DND-41 (cell line): ENCODE data around the gene ZMPSTE24.
"Not testable (repeated sequence)": the region's sequence is repeated elsewhere in the genome, so short reads cannot be mapped to it uniquely, and the experiment has no call there.

Experiments used
- CTCF ChIP-seq: IDR thresholded peaks from 2 replicates; pipeline ENCODE4 v1.5.1; 2012; ENCODE audit warnings: borderline replicate concordance, low read length, moderate library complexity, mild to moderate bottlenecking; ENCODE audit not compliant: poor library complexity, severe bottlenecking; ENCODE audit errors: extremely low read depth
- EZH2 ChIP-seq: IDR thresholded peaks from 3 replicates; pipeline ENCODE4 v1.6.1; 2012; ENCODE audit warnings: borderline replicate concordance, low read depth, mild to moderate bottlenecking, moderate library complexity, low read length, inconsistent platforms; ENCODE audit not compliant: severe bottlenecking

DNA sequence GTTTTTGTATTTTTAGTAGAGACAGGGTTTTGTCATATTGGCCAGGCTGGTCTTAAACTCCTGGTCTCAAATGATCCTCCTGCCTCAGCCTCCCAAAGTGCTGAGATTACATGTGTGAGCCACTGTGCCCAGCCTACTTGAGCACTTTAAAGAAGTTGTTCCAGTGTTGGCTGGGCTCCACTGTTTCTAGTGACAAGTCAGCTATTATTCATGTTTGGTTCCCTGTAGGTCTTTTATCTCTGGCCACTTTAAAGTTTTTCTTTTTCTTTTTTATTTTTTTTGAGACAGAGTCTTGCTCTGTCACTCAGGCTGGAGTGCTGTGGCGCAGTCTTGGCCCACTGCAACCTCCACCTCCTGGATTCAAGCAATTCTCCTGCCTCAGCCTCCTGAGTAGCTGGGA, 73.4 kb downstream of the ZMPSTE24 start:
- not testable (repeated sequence) for TF ChIP-seq CTCF, EZH2
